MM.1S (cell line): ENCODE data around the gene ADAM8.

Source experiments
- DNase-seq: peaks from one replicate; pipeline ENCODE4 v3.0.0-alpha.2; 2015
- H2AFZ ChIP-seq: fragments of 300-600 bp; sonication (generic); 2 replicates; pipeline ENCODE4 v1.6.0; 2016; ENCODE audit warnings: antibody characterized with exemption, low read length
- H3F3A ChIP-seq: fragments of 300-600 bp; sonication (generic); 2 replicates; pipeline ENCODE4 v1.6.1; 2016; ENCODE audit warnings: mild to moderate bottlenecking, antibody characterized with exemption, low read length, moderate library complexity, mixed read lengths; ENCODE audit not compliant: insufficient read depth
- H3K27ac ChIP-seq: fragments of 300-600 bp; sonication (generic); 2 replicates; pipeline ENCODE4 v1.5.1; 2016; ENCODE audit warnings: mild to moderate bottlenecking, low read length
- H3K27me3 ChIP-seq: fragments of 300-600 bp; sonication (generic); replicated peaks from 2 replicates; pipeline ENCODE4 v1.6.0; 2016; ENCODE audit warnings: low read length; ENCODE audit not compliant: insufficient read depth
- H3K36me3 ChIP-seq: fragments of 300-600 bp; sonication (generic); replicated peaks from 2 replicates; pipeline ENCODE4 v1.6.1; 2016; ENCODE audit warnings: mild to moderate bottlenecking, low read length, mixed read lengths; ENCODE audit not compliant: insufficient read depth
- H3K4me1 ChIP-seq: fragments of 300-600 bp; sonication (generic); 2 replicates; pipeline ENCODE4 v1.6.1; 2016; ENCODE audit warnings: low read length, mixed read lengths
- H3K4me2 ChIP-seq: fragments of 300-600 bp; sonication (generic); 2 replicates; pipeline ENCODE4 v1.6.0; 2016; ENCODE audit warnings: low read depth, low read length
- H3K4me3 ChIP-seq: fragments of 300-600 bp; sonication (generic); 2 replicates; pipeline ENCODE4 v1.5.1; 2016; ENCODE audit warnings: low read length, mixed read lengths
- H3K79me2 ChIP-seq: fragments of 300-600 bp; sonication (generic); 2 replicates; pipeline ENCODE4 v1.6.1; 2016; ENCODE audit warnings: mixed run types, low read length, mixed read lengths
- H3K9ac ChIP-seq: fragments of 300-600 bp; sonication (generic); 2 replicates; pipeline ENCODE4 v1.6.1; 2016; ENCODE audit warnings: low read length, mixed read lengths
- H3K9me2 ChIP-seq: fragments of 300-600 bp; sonication (generic); replicated peaks from 2 replicates; pipeline ENCODE4 v1.6.1; 2016; ENCODE audit warnings: mild to moderate bottlenecking, low read length, mixed read lengths; ENCODE audit not compliant: insufficient read depth
- H3K9me3 ChIP-seq: fragments of 300-600 bp; sonication (generic); replicated peaks from 2 replicates; pipeline ENCODE4 v1.6.1; 2016; ENCODE audit warnings: mild to moderate bottlenecking, low read length, mixed read lengths; ENCODE audit not compliant: insufficient read depth
- H4K20me1 ChIP-seq: fragments of 300-600 bp; sonication (generic); 2 replicates; pipeline ENCODE4 v1.6.1; 2016; ENCODE audit warnings: mild to moderate bottlenecking, low read length, moderate library complexity, mixed read lengths; ENCODE audit not compliant: insufficient read depth
- CTCF ChIP-seq: fragments of 300-600 bp; sonication (generic); IDR thresholded peaks from 2 replicates; pipeline ENCODE4 v1.5.1; 2016; ENCODE audit warnings: antibody characterized with exemption, low read length, mixed read lengths
- EZH2 ChIP-seq: fragments of 300-600 bp; sonication (generic); optimal IDR thresholded peaks from 2 replicates; pipeline ENCODE3; 2017; ENCODE audit warnings: low read depth, mild to moderate bottlenecking, antibody characterized with exemption, low read length, mixed read lengths
- EZH2phosphoT487 ChIP-seq: fragments of 300-600 bp; sonication (generic); IDR thresholded peaks from 2 replicates; pipeline ENCODE4 v1.6.1; 2018; ENCODE audit warnings: antibody characterized with exemption, low read length

Gene ADAM8

GRCh38 chr10:133280391-133281059, 3.9 kb upstream of the ADAM8 start:
- H3K4me2 ChIP-seq = no peak overlapping the region
- TF ChIP-seq EZH2phosphoT487 (no peak), EZH2 (no peak), CTCF (no peak)
- H3K27ac ChIP-seq = no peak overlapping the region
- no peak for DNase-seq
- H3K9ac ChIP-seq = no peak overlapping the region
- H3K79me2 ChIP-seq = peaks cover 11% of the 10 kb centered on the region
- H3K27me3 ChIP-seq = no peaks in the 10 kb centered on the region
- no peak overlapping the region for H3K4me3 ChIP-seq
- H2AFZ ChIP-seq = no peak overlapping the region
- H3F3A ChIP-seq = peaks cover 29% of the 10 kb centered on the region
- H3K9me3 ChIP-seq = no peaks in the 10 kb centered on the region
- peaks cover 27% of the 10 kb centered on the region for H3K4me1 ChIP-seq
- no peaks in the 10 kb centered on the region for H4K20me1 ChIP-seq
- no peaks in the 10 kb centered on the region for H3K9me2 ChIP-seq
- H3K36me3 ChIP-seq = peaks cover 6% of the 10 kb centered on the region; the same call in 1 of the 2 replicates

- no peaks in the 10 kb centered on the region for H3K27me3 ChIP-seq
- no peak overlapping the region for H2AFZ ChIP-seq
- no peak overlapping the region for H3K27ac ChIP-seq
- H3F3A ChIP-seq = peaks cover 35% of the 10 kb centered on the region
- no peaks in the 10 kb centered on the region for H3K9me3 ChIP-seq
- no peaks in the 10 kb centered on the region for H3K9me2 ChIP-seq
- H3K36me3 ChIP-seq = 0 out of 2 replicates have a peak, but pooled peaks cover 3% of the 10 kb centered on the region
- H3K79me2 ChIP-seq = peaks cover 20% of the 10 kb centered on the region
- TF ChIP-seq EZH2 (no peak), EZH2phosphoT487 (no peak), CTCF (no peak)
- DNase-seq = peak; percentile 2
- peaks cover 27% of the 10 kb centered on the region for H3K4me1 ChIP-seq
- H3K4me3 ChIP-seq = no peak overlapping the region
- no peaks in the 10 kb centered on the region for H4K20me1 ChIP-seq
- H3K9ac ChIP-seq = no peak overlapping the region
- H3K4me2 ChIP-seq = no peak overlapping the region
These were observed 2.9 kb upstream of the ADAM8 start for GRCh38 chr10:133279326-133280226.

- H3K4me3 ChIP-seq = no peak overlapping the region
- peak overlapping the region; percentile 41; the same call in 1 of the 2 replicates for H3K9ac ChIP-seq
- no peaks in the 10 kb centered on the region for H3K9me2 ChIP-seq
- peak; percentile 91 for DNase-seq
- peak overlapping the region; percentile 89 for H3K27ac ChIP-seq
- H3K4me1 ChIP-seq = peaks cover 27% of the 10 kb centered on the region
- H3K4me2 ChIP-seq = peak overlapping the region; percentile 93
- no peaks in the 10 kb centered on the region for H3K36me3 ChIP-seq
- peaks cover 28% of the 10 kb centered on the region for H3K79me2 ChIP-seq
- no peaks in the 10 kb centered on the region for H3K9me3 ChIP-seq
- H3K27me3 ChIP-seq = no peaks in the 10 kb centered on the region
- 0 out of 2 replicates have a peak overlapping the region, but pooled peaks have one; percentile 37 for H2AFZ ChIP-seq
- H3F3A ChIP-seq = peaks cover 35% of the 10 kb centered on the region
- no peaks in the 10 kb centered on the region for H4K20me1 ChIP-seq
- TF ChIP-seq EZH2phosphoT487 = no peak
These were observed 2.1 kb upstream of the ADAM8 start for GRCh38 chr10:133278577-133279265.
